ENCODE data around the gene GASK1B.

DNA sequence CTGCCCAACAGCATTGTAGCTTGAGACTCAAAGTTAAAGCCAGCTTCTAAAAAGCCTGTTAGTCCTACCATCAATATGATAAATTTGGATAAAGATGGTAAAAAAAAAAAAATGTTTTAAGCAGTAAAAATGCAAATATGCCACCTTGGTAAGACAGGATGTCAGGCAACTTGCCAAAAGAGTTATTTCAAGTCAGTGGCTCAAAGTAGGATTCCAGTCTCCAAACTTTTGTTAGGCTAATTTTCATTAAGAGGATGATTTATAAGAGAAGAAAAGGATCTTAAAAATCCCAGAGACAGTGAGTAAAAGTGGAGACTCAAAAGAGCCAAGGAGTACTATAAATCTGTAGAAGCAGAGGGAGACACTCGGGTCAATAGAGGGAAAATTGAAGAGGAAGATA lies 47.5 kb downstream of the GASK1B start:
- TF ChIP-seq, protein P1, sequence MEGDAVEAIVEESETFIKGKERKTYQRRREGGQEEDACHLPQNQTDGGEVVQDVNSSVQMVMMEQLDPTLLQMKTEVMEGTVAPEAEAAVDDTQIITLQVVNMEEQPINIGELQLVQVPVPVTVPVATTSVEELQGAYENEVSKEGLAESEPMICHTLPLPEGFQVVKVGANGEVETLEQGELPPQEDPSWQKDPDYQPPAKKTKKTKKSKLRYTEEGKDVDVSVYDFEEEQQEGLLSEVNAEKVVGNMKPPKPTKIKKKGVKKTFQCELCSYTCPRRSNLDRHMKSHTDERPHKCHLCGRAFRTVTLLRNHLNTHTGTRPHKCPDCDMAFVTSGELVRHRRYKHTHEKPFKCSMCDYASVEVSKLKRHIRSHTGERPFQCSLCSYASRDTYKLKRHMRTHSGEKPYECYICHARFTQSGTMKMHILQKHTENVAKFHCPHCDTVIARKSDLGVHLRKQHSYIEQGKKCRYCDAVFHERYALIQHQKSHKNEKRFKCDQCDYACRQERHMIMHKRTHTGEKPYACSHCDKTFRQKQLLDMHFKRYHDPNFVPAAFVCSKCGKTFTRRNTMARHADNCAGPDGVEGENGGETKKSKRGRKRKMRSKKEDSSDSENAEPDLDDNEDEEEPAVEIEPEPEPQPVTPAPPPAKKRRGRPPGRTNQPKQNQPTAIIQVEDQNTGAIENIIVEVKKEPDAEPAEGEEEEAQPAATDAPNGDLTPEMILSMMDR (conservative IDR thresholded peaks at IDR 0.05; ENCODE audit: low read length), result no peak
- no peak for TF ChIP-seq EZH2phosphoT487 (IDR thresholded peaks at IDR 0.05; ENCODE audit: borderline replicate concordance)

All from Loucy (cell line).